ENCODE results near the gene PKNOX2. TPM values are rescaled to one million over a fixed set of nuclear protein-coding genes. Genes with fewer than 3 reads are reported as not detected.

PKNOX2 gene
- polyA plus RNA-seq, 2 of the 4 experiments (the other 2 are of a cell fraction) = not detected

DNA sequence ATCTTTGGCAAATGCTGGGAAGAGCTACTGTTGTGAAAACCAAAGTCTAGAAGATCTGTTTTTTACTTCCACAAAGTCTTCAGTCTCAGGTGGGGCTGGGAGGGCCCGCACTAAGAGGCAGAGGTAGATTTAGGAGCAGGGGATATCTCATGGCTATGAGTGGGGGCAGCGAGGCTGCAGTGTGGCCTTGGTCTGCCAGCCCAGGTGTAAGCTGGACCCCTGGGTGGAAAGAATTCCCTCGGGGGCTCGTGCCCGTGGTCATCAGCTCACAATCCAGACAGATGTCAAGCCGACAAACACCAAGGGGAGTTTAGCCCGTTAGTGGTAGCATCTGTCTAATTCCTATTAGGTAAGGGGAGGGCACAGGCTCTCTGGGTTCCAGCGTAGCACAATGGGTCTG lies 9.0 kb downstream of the PKNOX2 start (continued):
- TF ChIP-seq, protein P1, sequence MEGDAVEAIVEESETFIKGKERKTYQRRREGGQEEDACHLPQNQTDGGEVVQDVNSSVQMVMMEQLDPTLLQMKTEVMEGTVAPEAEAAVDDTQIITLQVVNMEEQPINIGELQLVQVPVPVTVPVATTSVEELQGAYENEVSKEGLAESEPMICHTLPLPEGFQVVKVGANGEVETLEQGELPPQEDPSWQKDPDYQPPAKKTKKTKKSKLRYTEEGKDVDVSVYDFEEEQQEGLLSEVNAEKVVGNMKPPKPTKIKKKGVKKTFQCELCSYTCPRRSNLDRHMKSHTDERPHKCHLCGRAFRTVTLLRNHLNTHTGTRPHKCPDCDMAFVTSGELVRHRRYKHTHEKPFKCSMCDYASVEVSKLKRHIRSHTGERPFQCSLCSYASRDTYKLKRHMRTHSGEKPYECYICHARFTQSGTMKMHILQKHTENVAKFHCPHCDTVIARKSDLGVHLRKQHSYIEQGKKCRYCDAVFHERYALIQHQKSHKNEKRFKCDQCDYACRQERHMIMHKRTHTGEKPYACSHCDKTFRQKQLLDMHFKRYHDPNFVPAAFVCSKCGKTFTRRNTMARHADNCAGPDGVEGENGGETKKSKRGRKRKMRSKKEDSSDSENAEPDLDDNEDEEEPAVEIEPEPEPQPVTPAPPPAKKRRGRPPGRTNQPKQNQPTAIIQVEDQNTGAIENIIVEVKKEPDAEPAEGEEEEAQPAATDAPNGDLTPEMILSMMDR (IDR thresholded peaks at IDR 0.05) = no peak
- no peak for TF ChIP-seq HOXB13 (CRISPR knock-in tag; IDR thresholded peaks at IDR 0.05; ENCODE audit: low read depth)

DNA sequence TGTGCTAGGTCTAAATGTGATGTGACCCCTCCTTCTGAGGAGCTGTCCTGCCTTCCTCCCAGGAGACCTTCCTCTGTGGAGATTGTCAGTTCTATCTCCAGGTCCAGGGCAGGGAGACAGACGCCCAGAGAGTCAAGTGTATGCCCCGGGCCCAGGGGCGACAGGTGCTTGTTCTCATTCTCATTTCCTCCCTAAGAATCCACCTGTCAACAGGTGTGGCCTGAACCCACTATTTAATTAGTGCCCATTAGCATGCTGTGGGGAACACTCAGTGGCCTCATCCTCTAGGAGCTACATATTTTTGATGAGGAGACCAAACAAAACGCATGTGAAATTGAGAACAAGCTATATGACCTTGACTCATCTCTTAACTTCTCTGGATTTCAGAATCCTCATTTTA lies 9.5 kb downstream of the PKNOX2 start:
- ChIA-PET POLR2A (no interaction called here), CTCF (interaction anchor here (2.4 kb wide), 1 partner anchor 9 kb away, joined by 8 read pairs; the partner anchor contains the start of gene PKNOX2)
- Histone ChIP-seq H3K27ac (no peak overlapping the region), H3K4me3 (no peak overlapping the region), H3K9me3 (no peaks in the 10 kb centered on the region), H3K4me1 (no peaks in the 10 kb centered on the region), H3K4me2 (no peak overlapping the region)
- 7% methylated on average over 4 of the region's 4 CpGs for WGBS (ENCODE audit: missing lambda C conversion rate)
- no peak for ATAC-seq
- no peak for DNase-seq (ENCODE audit: low read depth in 1 of 2, low spot score in 1 of 2)
- TF ChIP-seq NR3C1 (IDR thresholded peaks at IDR 0.05) (no peak), ZFP36 (IDR thresholded peaks at IDR 0.05; ENCODE audit: borderline replicate concordance, partially characterized antibody) (no peak), HOXA7 (CRISPR knock-in tag; IDR thresholded peaks at IDR 0.05) (no peak), MAZ (IDR thresholded peaks at IDR 0.05; ENCODE audit: borderline replicate concordance, low read depth, low read length) (no peak), NFE2L2 (conservative IDR thresholded peaks at IDR 0.05; ENCODE audit: low read length) (no peak), RNF2 (IDR thresholded peaks at IDR 0.05; ENCODE audit: borderline replicate concordance, low read depth) (no peak), RAD21 (conservative IDR thresholded peaks at IDR 0.05 in 1 of 2, IDR thresholded peaks at IDR 0.05 in 1 of 2) (no peak), NPAS2 (CRISPR knock-in tag; IDR thresholded peaks at IDR 0.05; ENCODE audit: borderline replicate concordance) (no peak), CHD4 (IDR thresholded peaks at IDR 0.05; ENCODE audit: borderline replicate concordance) (no peak), ZNF302 (CRISPR knock-in tag; IDR thresholded peaks at IDR 0.05) (no peak), HOXB13 (CRISPR knock-in tag; IDR thresholded peaks at IDR 0.05; ENCODE audit: low read depth) (no peak), JUNB (IDR thresholded peaks at IDR 0.05) (no peak), ESRRA (IDR thresholded peaks at IDR 0.05; ENCODE audit: borderline replicate concordance, low read length) (no peak), HMGXB4 (CRISPR knock-in tag; IDR thresholded peaks at IDR 0.05; ENCODE audit: borderline replicate concordance) (no peak)
- TF ChIP-seq, protein P1 (IDR thresholded peaks at IDR 0.05) = no peak
- TF ChIP-seq, protein P2, sequence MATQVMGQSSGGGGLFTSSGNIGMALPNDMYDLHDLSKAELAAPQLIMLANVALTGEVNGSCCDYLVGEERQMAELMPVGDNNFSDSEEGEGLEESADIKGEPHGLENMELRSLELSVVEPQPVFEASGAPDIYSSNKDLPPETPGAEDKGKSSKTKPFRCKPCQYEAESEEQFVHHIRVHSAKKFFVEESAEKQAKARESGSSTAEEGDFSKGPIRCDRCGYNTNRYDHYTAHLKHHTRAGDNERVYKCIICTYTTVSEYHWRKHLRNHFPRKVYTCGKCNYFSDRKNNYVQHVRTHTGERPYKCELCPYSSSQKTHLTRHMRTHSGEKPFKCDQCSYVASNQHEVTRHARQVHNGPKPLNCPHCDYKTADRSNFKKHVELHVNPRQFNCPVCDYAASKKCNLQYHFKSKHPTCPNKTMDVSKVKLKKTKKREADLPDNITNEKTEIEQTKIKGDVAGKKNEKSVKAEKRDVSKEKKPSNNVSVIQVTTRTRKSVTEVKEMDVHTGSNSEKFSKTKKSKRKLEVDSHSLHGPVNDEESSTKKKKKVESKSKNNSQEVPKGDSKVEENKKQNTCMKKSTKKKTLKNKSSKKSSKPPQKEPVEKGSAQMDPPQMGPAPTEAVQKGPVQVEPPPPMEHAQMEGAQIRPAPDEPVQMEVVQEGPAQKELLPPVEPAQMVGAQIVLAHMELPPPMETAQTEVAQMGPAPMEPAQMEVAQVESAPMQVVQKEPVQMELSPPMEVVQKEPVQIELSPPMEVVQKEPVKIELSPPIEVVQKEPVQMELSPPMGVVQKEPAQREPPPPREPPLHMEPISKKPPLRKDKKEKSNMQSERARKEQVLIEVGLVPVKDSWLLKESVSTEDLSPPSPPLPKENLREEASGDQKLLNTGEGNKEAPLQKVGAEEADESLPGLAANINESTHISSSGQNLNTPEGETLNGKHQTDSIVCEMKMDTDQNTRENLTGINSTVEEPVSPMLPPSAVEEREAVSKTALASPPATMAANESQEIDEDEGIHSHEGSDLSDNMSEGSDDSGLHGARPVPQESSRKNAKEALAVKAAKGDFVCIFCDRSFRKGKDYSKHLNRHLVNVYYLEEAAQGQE (IDR thresholded peaks at IDR 0.05) = no peak
- no peak for FAIRE-seq

Data from A549 (cell line).